Heart right ventricle (tissue), 16 donors: ENCODE measurements around the gene ARPIN. TPM values are rescaled to one million over a fixed set of nuclear protein-coding genes. Genes with fewer than 3 reads are reported as not detected.
"Not testable (repeated sequence)": the region's sequence is repeated elsewhere in the genome, so short reads cannot be mapped to it uniquely, and the experiment has no call there.

Experiments
- ATAC-seq, 8 donors: fragments of 200-7000 bp; cut with Tn5 transposase; one replicate each; pipeline ENCODE4 v1.9.1; 2020; ENCODE audit warnings: mild to moderate bottlenecking in 8 of 8, moderate library complexity in 8 of 8, moderate number of reproducible peaks in 1 of 8
- DNase-seq, 2 donors: peaks; one replicate each; pipeline ENCODE4 v3.0.0-alpha.2; 2020
- H3K27ac ChIP-seq, 10 donors: fragments of 200-600 bp; sonication (generic) in 2 of 10; one replicate each; pipeline versions ENCODE4 v1.5.0 to v1.8.0; 2020 to 2022; ENCODE audit warnings: mild to moderate bottlenecking in 3 of 10
- H3K27me3 ChIP-seq, 7 donors: fragments of 200-600 bp; one replicate each; pipeline ENCODE4 v1.8.0; 2021 to 2022; ENCODE audit warnings: mild to moderate bottlenecking in 2 of 7
- H3K36me3 ChIP-seq, 9 donors: fragments of 200-600 bp; sonication (generic) in 1 of 9; one replicate each; pipeline versions ENCODE4 v1.5.0 to v1.8.0; 2020 to 2022; ENCODE audit warnings: mild to moderate bottlenecking in 2 of 9
- H3K4me1 ChIP-seq, 9 donors: fragments of 200-600 bp; sonication (generic) in 1 of 9; one replicate each; pipeline versions ENCODE4 v1.5.0 to v1.8.0; 2020 to 2022; ENCODE audit warnings: mild to moderate bottlenecking in 4 of 9
- H3K4me3 ChIP-seq, 10 donors: fragments of 200-600 bp; sonication (generic) in 2 of 10; one replicate each; pipeline versions ENCODE4 v1.5.0 to v1.8.0; 2020 to 2022; ENCODE audit warnings: mild to moderate bottlenecking in 7 of 10, moderate library complexity in 2 of 10
- H3K9me3 ChIP-seq, 11 donors: fragments of 200-600 bp in 10 of 11; sonication (generic) in 2 of 11; one replicate each; pipeline versions ENCODE4 v1.5.0 to v1.8.0; 2013 to 2022; ENCODE audit warnings: mild to moderate bottlenecking in 2 of 11, control low read depth in 1 of 11, moderate library complexity in 1 of 11
- CTCF ChIP-seq, 9 donors: fragments of 200-600 bp; sonication (generic) in 2 of 9; IDR thresholded peaks; one replicate each; pipeline versions ENCODE4 v1.5.0 to v1.8.0; 2021 to 2022; ENCODE audit warnings: antibody characterized with exemption in 9 of 9, mild to moderate bottlenecking in 5 of 9, moderate library complexity in 1 of 9
- WGBS, 2 donors: extraction: QIAGEN DNeasy Blood & Tissue Kit; methylation state at CpG; one replicate each; pipeline ENCODE4 v1.1.7; 2013; ENCODE audit warnings: inconsistent platforms in 1 of 2; 5-methylcytosine and 5-hydroxymethylcytosine counted together
- intact Hi-C, 10 donors: fragments of 100-400 bp; cut with DNase I; formaldehyde crosslinking; loops; one replicate each; pipeline versions ENCODE4 v1.11.1 to v1.14.2; 2022
- polyA plus RNA-seq, 2 donors: library from polyadenylated mRNA; stranded (reverse); fragments of 200-250 nt; gene quantifications; one replicate each; pipeline ENCODE4 v1.2.3, GENCODE V29; 2013
- total RNA-seq, 10 donors: library from RNA; stranded (reverse); fragmentation: NEBNext Ultra II Directional in 3 of 10; extraction: Animal tissue kit (Norgen Biotek cat#: 25700) in 3 of 10; gene quantifications; one replicate each; pipeline versions ENCODE4 v1.2.1 to v1.2.4, GENCODE V29; 2021 to 2023
- donor health status: Arrhythmogenic right ventricular cardiomyopathy.
- donor health status: ischemic (EF 13 %, LVEDD 7.1; RV severe dilation, severe dysfunction).
- donor health status: healthy with polysubstance abuse.
- donor health status: DM: no; HTN: yes; CAD: no.
- donor health status: DM: no; HTN: no; CAD: no.
- donor health status: ischemic (EF 25% LVEDD 6.9; RV normal size, moderate dysfunction).
- donor health status: ischemic (EF 25% LVEDD 5.7; RV mildly dilated, moderate dysfunction).
- donor health status: healthy.
- donor health status: DM: yes; HTN: yes; CAD: no.
- donor health status: Ischemic cardiomyopathy.
- donor health status: ischemic (EF 35%, LVEDD 5.7; RV mildly dilated, moderate dysfunction).
- donor health status: nonischemic (EF 11% LVEDD 7.7; RV severe dilation, severe dysfunction).
- donor health status: DM: yes; HTN: yes; CAD: no.
- donor health status: PGD.
- donor health status: ischemic (EF 29% LVEDD 5.4; RV normal size, mild dysfunction).
- donor health status: nonischemic (EF 23%, LVEDD 6.1; RV moderate dilation, normal function).

Gene ARPIN
- total and polyA plus RNA-seq, 12 donors, result 4.6 to 12.8 (median 11.0) TPM

- DNase-seq (no peak), ATAC-seq (no peak)
- Histone ChIP-seq H3K27me3 (no peaks in the 10 kb centered on the region), H3K4me3 (no peak overlapping the region), H3K4me1 (peaks cover 0 to 8% (median 0%) of the 10 kb centered on the region in 9 donors), H3K9me3 (no peaks in the 10 kb centered on the region), H3K36me3 (peaks cover 0 to 73% (median 16%) of the 10 kb centered on the region in 9 donors), H3K27ac (no peak overlapping the region)
- TF ChIP-seq CTCF (IDR thresholded peaks at IDR 0.05), result no peak
- WGBS, 2 donors, result 90 to 92% methylated on average over 9 of the region's 9 CpGs
- intact Hi-C loops, result no loop called here
Measured at GRCh38 chr15:89858661-89859458, 53.9 kb downstream of the ARPIN start.

- TF ChIP-seq CTCF (IDR thresholded peaks at IDR 0.05), result no peak
- no peak for ATAC-seq
- WGBS, 2 donors, result 92 to 93% methylated on average over 3 of the region's 3 CpGs
- no peaks in the 10 kb centered on the region for H3K9me3 ChIP-seq
- DNase-seq, result no peak
- H3K27ac ChIP-seq, result no peak overlapping the region
- peaks cover 0 to 13% (median 0%) of the 10 kb centered on the region in 9 donors for H3K4me1 ChIP-seq
- H3K27me3 ChIP-seq, result no peaks in the 10 kb centered on the region
- intact Hi-C loops, result no loop called here
- H3K36me3 ChIP-seq, result peaks cover 0 to 68% (median 13%) of the 10 kb centered on the region in 9 donors
- no peak overlapping the region for H3K4me3 ChIP-seq
Measured at GRCh38 chr15:89857673-89858072, 55.1 kb downstream of the ARPIN start.

- intact Hi-C loops, result no loop called here
- 93 to 98% methylated on average over 3 of the region's 3 CpGs for WGBS, 2 donors
- H3K9me3 ChIP-seq, result no peaks in the 10 kb centered on the region
- no peak for ATAC-seq
- peaks cover 0 to 29% (median 0%) of the 10 kb centered on the region in 9 donors for H3K4me1 ChIP-seq
- no peak overlapping the region for H3K4me3 ChIP-seq
- no peak for TF ChIP-seq CTCF (IDR thresholded peaks at IDR 0.05)
- DNase-seq, result no peak
- no peak overlapping the region for H3K27ac ChIP-seq
- no peaks in the 10 kb centered on the region for H3K27me3 ChIP-seq
- H3K36me3 ChIP-seq, result peaks cover 0 to 68% (median 5%) of the 10 kb centered on the region in 9 donors
Measured at GRCh38 chr15:89855948-89856347, 56.8 kb downstream of the ARPIN start.

- Histone ChIP-seq H3K36me3 (peaks cover 0 to 68% (median 2%) of the 10 kb centered on the region in 9 donors), H3K4me1 (peaks cover 0 to 31% (median 0%) of the 10 kb centered on the region in 9 donors)
- H3K9me3 ChIP-seq, H3K27ac ChIP-seq, intact Hi-C loops, H3K4me3 ChIP-seq, DNase-seq, H3K27me3 ChIP-seq, ATAC-seq: not testable (repeated sequence)
- WGBS, 2 donors, result 84 to 95% methylated on average over 7 to 12 of the region's 17 CpGs
Measured at GRCh38 chr15:89854863-89855262, 57.9 kb downstream of the ARPIN start.
